DOHH2 (cell line): ENCODE data around the gene B4GALNT3.

Experiments
- H3F3A ChIP-seq: fragments of 200-600 bp; sonication (generic), shearing (Covaris generic); 2 replicates; pipeline ENCODE4 v1.6.0; 2016; ENCODE audit warnings: antibody characterized with exemption, mild to moderate bottlenecking; ENCODE audit not compliant: control insufficient read depth, insufficient read depth
- H3K27ac ChIP-seq: fragments of 200-600 bp; sonication (generic); 2 replicates; pipeline ENCODE4 v1.5.1; 2014; ENCODE audit warnings: low read depth, mild to moderate bottlenecking, low read length, moderate library complexity
- H3K27me3 ChIP-seq: fragments of 200-600 bp; sonication (generic); 2 replicates; pipeline ENCODE4 v1.6.1; 2014; ENCODE audit warnings: mild to moderate bottlenecking, low read length, mixed read lengths; ENCODE audit not compliant: control insufficient read depth
- H3K36me3 ChIP-seq: fragments of 200-600 bp; sonication (generic); 2 replicates; pipeline ENCODE4 v1.6.1; 2014; ENCODE audit warnings: mild to moderate bottlenecking, low read length, moderate library complexity, mixed read lengths; ENCODE audit not compliant: control insufficient read depth
- H3K4me1 ChIP-seq: fragments of 200-600 bp; sonication (generic); 2 replicates; pipeline ENCODE4 v1.6.1; 2014; ENCODE audit warnings: mild to moderate bottlenecking, low read length, mixed read lengths; ENCODE audit not compliant: control insufficient read depth
- H3K4me2 ChIP-seq: fragments of 200-600 bp; sonication (generic); 2 replicates; pipeline ENCODE4 v1.6.0; 2014; ENCODE audit warnings: mild to moderate bottlenecking, low read length, moderate library complexity
- H3K4me3 ChIP-seq: fragments of 200-600 bp; sonication (generic); 2 replicates; pipeline ENCODE4 v1.5.1; 2014; ENCODE audit warnings: mild to moderate bottlenecking, low read length, mixed read lengths
- H3K79me2 ChIP-seq: fragments of 200-600 bp; sonication (generic); 2 replicates; pipeline ENCODE4 v1.6.1; 2014; ENCODE audit warnings: mild to moderate bottlenecking, low read length, mixed read lengths; ENCODE audit not compliant: control insufficient read depth
- H3K9me2 ChIP-seq: fragments of 200-600 bp; sonication (generic); replicated peaks from 2 replicates; pipeline ENCODE4 v1.6.1; 2014; ENCODE audit warnings: mild to moderate bottlenecking, low read length, mixed read lengths; ENCODE audit not compliant: control insufficient read depth
- H3K9me3 ChIP-seq: fragments of 200-600 bp; sonication (generic); 2 replicates; pipeline ENCODE4 v1.6.1; 2014; ENCODE audit warnings: antibody characterized with exemption, low read length, mixed read lengths; ENCODE audit not compliant: control insufficient read depth, insufficient read depth
- H4K20me1 ChIP-seq: fragments of 200-600 bp; sonication (generic); 2 replicates; pipeline ENCODE4 v1.6.0; 2014; ENCODE audit warnings: low read depth, mild to moderate bottlenecking, antibody characterized with exemption, low read length, moderate library complexity; ENCODE audit not compliant: control insufficient read depth, insufficient read depth
- EZH2phosphoT487 ChIP-seq: fragments of 200-600 bp; sonication (generic); IDR thresholded peaks from 2 replicates; pipeline ENCODE4 v1.6.1; 2017; ENCODE audit warnings: borderline replicate concordance, mild to moderate bottlenecking, antibody characterized with exemption, low read length, moderate library complexity, mixed read lengths
- TF ChIP-seq, protein P1 (sequence below): fragments of 200-600 bp; sonication (generic); IDR thresholded peaks from one replicate; pipeline ENCODE4 v1.5.1; 2014; ENCODE audit warnings: antibody characterized with exemption, mild to moderate bottlenecking, low read depth, low read length; ENCODE audit not compliant: poor library complexity, severe bottlenecking

B4GALNT3 gene

DNA sequence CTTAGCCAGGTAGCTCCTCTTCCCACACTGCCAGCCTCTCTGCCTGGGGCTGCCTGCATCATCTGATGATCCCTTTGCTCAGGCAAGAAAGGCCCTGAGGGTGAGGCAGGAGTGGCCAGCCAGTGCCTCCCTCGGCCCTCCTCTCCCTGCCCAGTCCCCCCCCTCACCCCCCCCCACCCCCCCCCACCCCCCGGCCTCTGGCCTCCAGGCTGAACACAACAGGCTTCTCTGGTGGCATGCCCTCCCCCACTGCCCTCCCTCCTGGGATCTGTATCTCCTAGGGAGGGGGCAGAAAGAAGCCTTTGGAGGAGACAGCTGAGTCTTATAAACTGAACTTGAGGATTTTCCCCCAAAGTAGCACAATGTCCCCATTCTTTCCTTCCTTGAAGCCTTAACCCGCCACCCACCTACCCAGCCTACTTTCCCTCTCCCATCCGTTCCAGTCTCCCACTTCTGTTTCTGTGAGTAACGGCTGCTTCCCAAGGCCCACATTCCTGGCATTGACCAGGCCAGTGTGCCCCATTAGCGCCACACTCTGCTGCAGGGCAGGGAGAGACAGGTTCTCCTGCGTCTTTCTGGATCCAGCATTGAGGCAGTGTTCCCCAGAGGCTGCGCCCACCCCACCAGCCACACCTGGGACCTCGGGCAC is 82.1 kb downstream of the B4GALNT3 start:
- Histone ChIP-seq H3K27ac (no peak overlapping the region), H3K9me3 (no peaks in the 10 kb centered on the region), H3K9me2 (no peaks in the 10 kb centered on the region), H3K4me1 (peaks cover 5% of the 10 kb centered on the region), H3K79me2 (no peaks in the 10 kb centered on the region), H3K36me3 (no peaks in the 10 kb centered on the region), H3F3A (no peaks in the 10 kb centered on the region), H3K4me3 (no peak overlapping the region), H4K20me1 (no peaks in the 10 kb centered on the region), H3K4me2 (no peak overlapping the region), H3K27me3 (peaks cover 5% of the 10 kb centered on the region; the same call in 1 of the 2 replicates)
- no peak for TF ChIP-seq EZH2phosphoT487
- TF ChIP-seq, protein P1, sequence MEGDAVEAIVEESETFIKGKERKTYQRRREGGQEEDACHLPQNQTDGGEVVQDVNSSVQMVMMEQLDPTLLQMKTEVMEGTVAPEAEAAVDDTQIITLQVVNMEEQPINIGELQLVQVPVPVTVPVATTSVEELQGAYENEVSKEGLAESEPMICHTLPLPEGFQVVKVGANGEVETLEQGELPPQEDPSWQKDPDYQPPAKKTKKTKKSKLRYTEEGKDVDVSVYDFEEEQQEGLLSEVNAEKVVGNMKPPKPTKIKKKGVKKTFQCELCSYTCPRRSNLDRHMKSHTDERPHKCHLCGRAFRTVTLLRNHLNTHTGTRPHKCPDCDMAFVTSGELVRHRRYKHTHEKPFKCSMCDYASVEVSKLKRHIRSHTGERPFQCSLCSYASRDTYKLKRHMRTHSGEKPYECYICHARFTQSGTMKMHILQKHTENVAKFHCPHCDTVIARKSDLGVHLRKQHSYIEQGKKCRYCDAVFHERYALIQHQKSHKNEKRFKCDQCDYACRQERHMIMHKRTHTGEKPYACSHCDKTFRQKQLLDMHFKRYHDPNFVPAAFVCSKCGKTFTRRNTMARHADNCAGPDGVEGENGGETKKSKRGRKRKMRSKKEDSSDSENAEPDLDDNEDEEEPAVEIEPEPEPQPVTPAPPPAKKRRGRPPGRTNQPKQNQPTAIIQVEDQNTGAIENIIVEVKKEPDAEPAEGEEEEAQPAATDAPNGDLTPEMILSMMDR = no peak

DNA sequence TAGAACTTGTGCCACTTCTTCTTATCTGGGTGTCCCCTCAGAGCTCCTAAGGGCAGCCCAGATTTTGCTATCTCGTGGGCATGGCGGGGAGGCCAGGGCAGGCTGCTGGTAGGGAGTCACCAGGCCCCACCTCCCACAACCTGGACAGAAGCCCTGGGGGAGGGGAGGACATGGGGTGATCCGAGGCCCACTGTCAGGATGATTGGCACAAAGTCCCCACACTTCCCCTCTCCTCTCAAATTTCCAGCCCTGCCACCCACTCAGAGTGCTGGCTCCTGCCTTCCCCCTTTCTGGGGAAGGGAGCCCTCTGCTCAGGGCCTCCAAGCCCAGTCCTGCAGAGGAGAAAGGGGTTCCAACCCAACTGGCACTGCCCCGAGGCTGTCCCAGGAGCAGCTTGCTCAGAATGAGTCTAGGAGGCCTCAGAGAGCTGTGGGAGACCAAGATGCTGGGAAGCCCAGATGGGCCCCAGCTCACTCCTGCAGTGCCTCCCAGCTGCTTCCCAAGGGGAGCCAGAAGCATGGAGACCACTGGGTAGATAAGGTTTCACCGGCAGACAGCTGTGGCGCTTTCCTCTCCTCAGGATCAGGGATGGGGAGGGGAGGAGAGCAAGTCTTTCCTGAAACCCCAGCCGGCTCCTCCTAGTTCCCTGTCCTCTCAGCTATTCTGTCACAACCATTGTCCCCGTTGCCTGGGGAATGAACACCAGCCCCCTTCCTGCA is 82.8 kb downstream of the B4GALNT3 start:
- Histone ChIP-seq H3K79me2 (no peaks in the 10 kb centered on the region), H3F3A (no peaks in the 10 kb centered on the region), H3K9me3 (no peaks in the 10 kb centered on the region), H3K4me1 (peaks cover 10% of the 10 kb centered on the region), H3K27me3 (peaks cover 5% of the 10 kb centered on the region; the same call in 1 of the 2 replicates), H3K27ac (no peak overlapping the region), H3K9me2 (no peaks in the 10 kb centered on the region), H3K4me3 (no peak overlapping the region), H4K20me1 (no peaks in the 10 kb centered on the region), H3K4me2 (no peak overlapping the region), H3K36me3 (no peaks in the 10 kb centered on the region)
- TF ChIP-seq, protein P1 = no peak
- no peak for TF ChIP-seq EZH2phosphoT487

DNA sequence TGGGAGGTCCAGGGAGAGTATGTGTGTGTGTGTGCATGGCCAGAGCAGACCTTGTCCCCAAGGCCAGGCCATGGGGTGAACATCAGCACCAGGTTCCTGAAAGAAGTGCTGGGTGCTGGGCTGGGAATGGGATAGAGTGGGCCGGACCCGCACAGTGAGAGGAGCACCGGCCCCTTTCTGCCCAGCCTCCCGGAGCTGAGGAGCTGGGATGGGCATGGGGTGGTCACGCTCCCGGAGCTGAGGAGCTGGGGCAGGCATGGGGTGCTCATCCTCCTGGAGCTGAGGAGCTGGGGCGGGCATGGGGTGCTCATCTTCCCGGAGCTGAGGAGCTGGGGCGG is 83.3 kb downstream of the B4GALNT3 start:
- Histone ChIP-seq H3K9me3 (no peaks in the 10 kb centered on the region), H4K20me1 (no peaks in the 10 kb centered on the region), H3K27ac (no peak overlapping the region), H3K4me3 (no peak overlapping the region), H3K27me3 (peaks cover 5% of the 10 kb centered on the region; the same call in 1 of the 2 replicates), H3K79me2 (no peaks in the 10 kb centered on the region), H3F3A (no peaks in the 10 kb centered on the region), H3K36me3 (no peaks in the 10 kb centered on the region), H3K4me2 (no peak overlapping the region), H3K9me2 (no peaks in the 10 kb centered on the region), H3K4me1 (peaks cover 10% of the 10 kb centered on the region)
- TF ChIP-seq, protein P1 = no peak
- no peak for TF ChIP-seq EZH2phosphoT487
